Measurements from ENCODE around the gene CHST8. TPM values are rescaled to one million over a fixed set of nuclear protein-coding genes. Genes with fewer than 3 reads are reported as not detected.

Gene CHST8
- polyA plus RNA-seq, 1 of the 3 experiments (the other 2 are of a cell fraction) = 0.05 TPM

DNA sequence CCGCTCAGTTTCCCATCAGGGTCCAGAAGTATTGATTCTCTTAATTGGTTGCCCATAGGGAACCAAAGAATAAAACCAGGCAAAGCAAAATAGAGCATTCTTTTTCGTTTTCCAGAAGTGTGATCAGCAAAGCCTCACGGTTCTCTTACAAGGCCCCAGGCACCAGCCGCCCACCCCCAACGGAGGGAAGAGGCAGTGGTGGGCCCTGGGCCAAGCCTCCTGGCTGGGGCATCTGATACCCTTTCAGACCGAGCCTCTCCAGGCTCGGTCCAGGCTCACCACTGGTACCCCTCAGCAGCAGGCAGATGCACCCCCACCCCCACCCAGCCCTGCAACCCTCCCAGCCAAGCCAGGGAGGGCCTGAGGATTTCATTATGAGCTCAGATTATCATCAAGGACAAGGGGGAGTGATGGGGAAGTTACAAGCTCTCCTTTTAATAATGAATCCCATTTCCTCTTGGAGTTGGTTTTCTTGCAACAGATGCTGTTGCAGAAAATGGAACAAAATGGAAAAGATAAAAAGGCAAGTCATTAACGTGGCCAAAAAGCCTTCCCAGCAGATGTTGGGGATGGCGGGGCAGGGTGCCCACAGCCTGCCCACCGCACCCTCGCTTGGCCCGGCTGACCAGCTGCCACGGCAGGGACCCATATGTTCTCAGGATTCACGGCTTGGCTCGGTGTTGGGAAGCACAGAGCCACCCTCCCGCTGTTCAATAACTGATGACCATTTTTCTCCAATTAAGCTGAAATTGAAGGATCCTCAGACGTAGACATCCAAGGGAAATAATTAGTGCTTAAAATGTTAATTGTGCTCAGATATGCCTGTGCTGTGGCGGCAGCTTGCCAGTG is 129.1 kb downstream of the CHST8 start:
- WGBS (ENCODE audit: low lambda C conversion rate) = 8% methylated on average over 14 of the region's 18 CpGs
- Histone ChIP-seq H3K9me2 (no peaks in the 10 kb centered on the region), H4K20me1 (ENCODE audit: insufficient read depth) (no peaks in the 10 kb centered on the region), H3F3A (replicated peaks; ENCODE audit: insufficient read depth) (no peaks in the 10 kb centered on the region), H3K27me3 (ENCODE audit: insufficient read depth) (no peaks in the 10 kb centered on the region), H3K9ac (no peak overlapping the region), H3K9me3 (no peaks in the 10 kb centered on the region), H3K36me3 (replicated peaks in 1 of 2; ENCODE audit: control insufficient read depth in 1 of 2, insufficient read depth in 2 of 2, low read length in 1 of 2) (no peaks in the 10 kb centered on the region), H3K79me2 (ENCODE audit: insufficient read depth) (no peaks in the 10 kb centered on the region), H3K4me2 (no peak overlapping the region), H3K4me1 (ENCODE audit: control insufficient read depth in 1 of 2, insufficient read depth in 2 of 2, low read depth in 1 of 2, low read length in 1 of 2) (peaks cover 0 to 29% of the 10 kb centered on the region in 2 experiments; a peak in 1 of 4 replicates), H3K4me3 (ENCODE audit: low read depth in 2 of 2, low read length in 1 of 2) (no peak overlapping the region), H3K27ac (ENCODE audit: low read depth in 2 of 2, low read length in 1 of 2) (peak overlapping the region in 1 of 2 experiments; percentile 83; a peak in 2 of 4 replicates), H2AFZ (ENCODE audit: low read depth) (no peak overlapping the region)
- CTCF ChIA-PET = interaction anchor here (0.9 to 2.3 kb wide), 9 partner anchors 13 to 346 kb away, joined by 3 to 14 read pairs (median 5); no protein-coding TSS in a partner anchor
- DNase-seq = peak; percentile 90
- TF ChIP-seq MXI1 (IDR thresholded peaks at IDR 0.05; ENCODE audit: low read depth, low read length) = peak; percentile 24; the same call in 1 of the 2 replicates
- TF ChIP-seq TCF12 (IDR thresholded peaks at IDR 0.05) = peak; percentile 31; the same call in 1 of the 2 replicates
- TF ChIP-seq SMC3 (IDR thresholded peaks at IDR 0.05; ENCODE audit: low read depth, low read length) = no peak
- TF ChIP-seq, protein P1, sequence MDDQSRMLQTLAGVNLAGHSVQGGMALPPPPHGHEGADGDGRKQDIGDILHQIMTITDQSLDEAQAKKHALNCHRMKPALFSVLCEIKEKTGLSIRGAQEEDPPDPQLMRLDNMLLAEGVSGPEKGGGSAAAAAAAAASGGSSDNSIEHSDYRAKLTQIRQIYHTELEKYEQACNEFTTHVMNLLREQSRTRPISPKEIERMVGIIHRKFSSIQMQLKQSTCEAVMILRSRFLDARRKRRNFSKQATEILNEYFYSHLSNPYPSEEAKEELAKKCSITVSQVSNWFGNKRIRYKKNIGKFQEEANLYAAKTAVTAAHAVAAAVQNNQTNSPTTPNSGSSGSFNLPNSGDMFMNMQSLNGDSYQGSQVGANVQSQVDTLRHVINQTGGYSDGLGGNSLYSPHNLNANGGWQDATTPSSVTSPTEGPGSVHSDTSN (IDR thresholded peaks at IDR 0.05) = no peak
- peak; percentile 87 for TF ChIP-seq GATA2 (CRISPR knock-in tag; IDR thresholded peaks at IDR 0.05)
- no peak for TF ChIP-seq RXRA (IDR thresholded peaks at IDR 0.05; ENCODE audit: borderline replicate concordance, low read depth)
- TF ChIP-seq EP300 (IDR thresholded peaks at IDR 0.05; ENCODE audit: borderline replicate concordance in 1 of 2, low read depth in 1 of 2, low read length in 1 of 2) = peak in 1 of 2 experiments; percentile 85; a peak in 2 of 4 replicates
- TF ChIP-seq CHD2 (IDR thresholded peaks at IDR 0.05; ENCODE audit: low read length, partially characterized antibody) = peak; percentile 53
- no peak for TF ChIP-seq NRF1 (IDR thresholded peaks at IDR 0.05; ENCODE audit: low read depth, low read length)
- TF ChIP-seq, protein P2, sequence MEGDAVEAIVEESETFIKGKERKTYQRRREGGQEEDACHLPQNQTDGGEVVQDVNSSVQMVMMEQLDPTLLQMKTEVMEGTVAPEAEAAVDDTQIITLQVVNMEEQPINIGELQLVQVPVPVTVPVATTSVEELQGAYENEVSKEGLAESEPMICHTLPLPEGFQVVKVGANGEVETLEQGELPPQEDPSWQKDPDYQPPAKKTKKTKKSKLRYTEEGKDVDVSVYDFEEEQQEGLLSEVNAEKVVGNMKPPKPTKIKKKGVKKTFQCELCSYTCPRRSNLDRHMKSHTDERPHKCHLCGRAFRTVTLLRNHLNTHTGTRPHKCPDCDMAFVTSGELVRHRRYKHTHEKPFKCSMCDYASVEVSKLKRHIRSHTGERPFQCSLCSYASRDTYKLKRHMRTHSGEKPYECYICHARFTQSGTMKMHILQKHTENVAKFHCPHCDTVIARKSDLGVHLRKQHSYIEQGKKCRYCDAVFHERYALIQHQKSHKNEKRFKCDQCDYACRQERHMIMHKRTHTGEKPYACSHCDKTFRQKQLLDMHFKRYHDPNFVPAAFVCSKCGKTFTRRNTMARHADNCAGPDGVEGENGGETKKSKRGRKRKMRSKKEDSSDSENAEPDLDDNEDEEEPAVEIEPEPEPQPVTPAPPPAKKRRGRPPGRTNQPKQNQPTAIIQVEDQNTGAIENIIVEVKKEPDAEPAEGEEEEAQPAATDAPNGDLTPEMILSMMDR (IDR thresholded peaks at IDR 0.05) = no peak
- TF ChIP-seq, protein P3, sequence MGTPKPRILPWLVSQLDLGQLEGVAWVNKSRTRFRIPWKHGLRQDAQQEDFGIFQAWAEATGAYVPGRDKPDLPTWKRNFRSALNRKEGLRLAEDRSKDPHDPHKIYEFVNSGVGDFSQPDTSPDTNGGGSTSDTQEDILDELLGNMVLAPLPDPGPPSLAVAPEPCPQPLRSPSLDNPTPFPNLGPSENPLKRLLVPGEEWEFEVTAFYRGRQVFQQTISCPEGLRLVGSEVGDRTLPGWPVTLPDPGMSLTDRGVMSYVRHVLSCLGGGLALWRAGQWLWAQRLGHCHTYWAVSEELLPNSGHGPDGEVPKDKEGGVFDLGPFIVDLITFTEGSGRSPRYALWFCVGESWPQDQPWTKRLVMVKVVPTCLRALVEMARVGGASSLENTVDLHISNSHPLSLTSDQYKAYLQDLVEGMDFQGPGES (IDR thresholded peaks at IDR 0.05; ENCODE audit: low read depth, low read length) = no peak
- peak; percentile 81 for TF ChIP-seq RCOR1 (IDR thresholded peaks at IDR 0.05; ENCODE audit: low read length)
- TF ChIP-seq FOXJ3 (CRISPR knock-in tag; IDR thresholded peaks at IDR 0.05) = peak; percentile 65; the same call in 1 of the 2 replicates
- TF ChIP-seq SIN3A (IDR thresholded peaks at IDR 0.05; ENCODE audit: borderline replicate concordance, low read depth, low read length) = no peak
- POLR2A ChIA-PET = interaction anchor here (0.5 to 1.0 kb wide), 2 partner anchors 74 to 243 kb away, joined by 3 to 6 read pairs; no protein-coding TSS in a partner anchor

Data from SK-N-SH (cell line).